Measurements from ENCODE around the gene JPH3. TPM values are rescaled to one million over a fixed set of nuclear protein-coding genes. Genes with fewer than 3 reads are reported as not detected.

JPH3 gene
- total and polyA plus RNA-seq, 12 donors: 0.06 to 0.79 (median 0.10) TPM; not detected in 6

DNA sequence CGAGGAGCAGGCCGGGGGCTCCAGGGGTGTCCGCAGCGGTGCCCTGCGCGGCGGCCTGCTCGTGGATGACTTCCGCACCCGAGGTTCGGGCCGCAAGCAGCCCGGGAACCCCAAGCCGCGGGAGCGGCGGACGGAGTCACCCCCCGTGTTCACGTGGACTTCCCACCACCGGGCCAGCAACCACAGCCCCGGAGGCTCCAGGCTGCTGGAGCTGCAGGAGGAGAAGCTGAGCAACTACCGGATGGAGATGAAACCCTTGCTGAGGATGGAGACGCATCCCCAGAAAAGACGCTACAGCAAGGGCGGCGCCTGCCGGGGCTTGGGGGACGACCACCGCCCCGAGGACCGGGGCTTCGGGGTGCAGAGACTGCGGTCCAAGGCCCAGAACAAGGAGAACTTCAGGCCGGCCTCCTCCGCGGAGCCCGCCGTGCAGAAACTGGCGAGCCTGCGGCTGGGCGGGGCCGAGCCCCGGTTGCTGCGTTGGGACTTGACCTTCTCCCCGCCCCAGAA, 87.7 kb downstream of the JPH3 start:
- intact Hi-C loops (cut with DNase I): no loop called here
- no peaks in the 10 kb centered on the region for H3K9me3 ChIP-seq
- H3K36me3 ChIP-seq: no peaks in the 10 kb centered on the region
- DNase-seq (no peak), ATAC-seq (no peak)
- TF ChIP-seq CTCF (IDR thresholded peaks at IDR 0.05): no peak
- peaks cover 0 to 56% (median 18%) of the 10 kb centered on the region in 7 donors for H3K27me3 ChIP-seq
- no peak overlapping the region for H3K27ac ChIP-seq
- H3K4me1 ChIP-seq: peaks cover 0 to 10% (median 0%) of the 10 kb centered on the region in 9 donors
- H3K4me3 ChIP-seq: no peak overlapping the region
- 94% methylated on average over 41 to 46 of the region's 46 CpGs for WGBS, 2 donors

GRCh38 chr16:87690911-87691685, 88.8 kb downstream of the JPH3 start:
- H3K27me3 ChIP-seq: peaks cover 0 to 48% (median 15%) of the 10 kb centered on the region in 7 donors
- ATAC-seq (no peak), DNase-seq (no peak)
- TF ChIP-seq CTCF (IDR thresholded peaks at IDR 0.05): no peak
- peaks cover 0 to 10% (median 0%) of the 10 kb centered on the region in 9 donors for H3K4me1 ChIP-seq
- H3K9me3 ChIP-seq: no peaks in the 10 kb centered on the region
- 55 to 58% methylated on average over 33 of the region's 33 CpGs for WGBS, 2 donors
- intact Hi-C loops (cut with DNase I): no loop called here
- H3K4me3 ChIP-seq: no peak overlapping the region
- H3K27ac ChIP-seq: no peak overlapping the region
- peaks cover 0 to 6% (median 0%) of the 10 kb centered on the region in 9 donors for H3K36me3 ChIP-seq

DNA sequence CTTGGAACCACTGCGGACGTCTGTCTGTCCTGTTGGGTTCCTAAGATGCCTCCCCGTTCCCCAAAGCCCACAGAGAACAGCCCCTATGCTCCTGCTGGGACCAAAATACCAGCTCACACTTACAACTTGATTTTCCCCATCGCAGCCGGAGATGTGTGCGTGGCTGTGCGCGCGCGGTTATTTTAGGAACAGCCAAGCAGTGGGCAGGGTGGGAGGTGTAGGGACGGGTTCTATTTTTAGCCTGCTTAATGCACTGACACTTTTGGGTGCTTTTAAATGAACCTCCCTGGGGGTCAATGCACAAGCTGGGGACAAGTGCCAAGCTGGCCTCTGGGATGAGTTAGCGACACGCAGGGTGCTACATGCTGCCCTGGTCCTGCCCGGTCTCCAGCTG, 89.4 kb downstream of the JPH3 start:
- Histone ChIP-seq H3K36me3 (peaks cover 0 to 8% (median 0%) of the 10 kb centered on the region in 9 donors), H3K9me3 (no peaks in the 10 kb centered on the region), H3K27me3 (peaks cover 0 to 46% (median 15%) of the 10 kb centered on the region in 7 donors), H3K4me3 (no peak overlapping the region), H3K27ac (no peak overlapping the region), H3K4me1 (peaks cover 0 to 10% (median 0%) of the 10 kb centered on the region in 9 donors)
- ATAC-seq (no peak), DNase-seq (no peak)
- WGBS, 2 donors: 29 to 30% methylated on average over 14 of the region's 14 CpGs
- intact Hi-C loops (cut with DNase I): no loop called here
- TF ChIP-seq CTCF (IDR thresholded peaks at IDR 0.05): no peak

DNA sequence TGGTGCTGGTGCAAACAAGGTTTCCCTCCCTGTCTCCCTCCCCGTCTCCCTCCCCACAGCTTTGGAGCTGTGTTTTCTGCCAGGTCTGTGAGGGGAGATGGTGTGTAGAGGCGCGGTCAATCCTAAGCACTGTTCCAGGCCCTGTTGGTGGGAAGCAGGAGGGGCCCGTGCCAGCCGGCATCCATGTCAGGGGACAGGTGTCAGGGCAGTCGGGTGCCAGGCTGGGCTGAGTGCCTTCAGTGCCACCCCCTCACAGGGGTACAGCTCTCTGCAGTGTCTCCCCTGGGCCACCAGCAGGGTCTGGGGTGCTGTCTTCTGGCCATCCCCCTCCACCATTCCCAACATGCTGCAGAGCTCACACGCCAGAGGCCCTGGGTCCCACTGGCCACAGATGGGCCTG, 89.9 kb downstream of the JPH3 start:
- Histone ChIP-seq H3K9me3 (no peaks in the 10 kb centered on the region), H3K4me3 (no peak overlapping the region), H3K27ac (no peak overlapping the region), H3K27me3 (peaks cover 0 to 41% (median 14%) of the 10 kb centered on the region in 7 donors), H3K4me1 (peaks cover 0 to 10% (median 0%) of the 10 kb centered on the region in 9 donors), H3K36me3 (peaks cover 0 to 8% (median 0%) of the 10 kb centered on the region in 9 donors)
- intact Hi-C loops (cut with DNase I): no loop called here
- TF ChIP-seq CTCF (IDR thresholded peaks at IDR 0.05): no peak
- DNase-seq (no peak), ATAC-seq (no peak)
- WGBS, 2 donors: 72 to 73% methylated on average over 7 of the region's 7 CpGs

All from heart right ventricle (tissue), 16 donors.